OCI-LY3 (cell line): ENCODE data around the gene ELMO1.

Experiments
- H2AFZ ChIP-seq: fragments of 200-600, 300-600 bp; shearing (Covaris generic); 2 replicates; pipeline ENCODE4 v1.6.0; 2014; ENCODE audit warnings: antibody characterized with exemption, low read depth, low read length
- H3K27ac ChIP-seq: fragments of 200-600, 300-600 bp; sonication (generic); 2 replicates; pipeline ENCODE4 v1.5.1; 2014; ENCODE audit warnings: mild to moderate bottlenecking, low read length, moderate library complexity, mixed read lengths
- H3K27me3 ChIP-seq: fragments of 200-600, 300-600 bp; sonication (generic); 2 replicates; pipeline ENCODE4 v1.6.1; 2014; ENCODE audit warnings: low read depth, low read length, mixed read lengths
- H3K36me3 ChIP-seq: fragments of 200-600, 300-600 bp; sonication (generic); replicated peaks from 2 replicates; pipeline ENCODE3; 2014; ENCODE audit warnings: low read depth, low read length, mixed read lengths
- H3K4me1 ChIP-seq: fragments of 300-600, 200-600 bp; sonication (generic); 2 replicates; pipeline ENCODE4 v1.6.1; 2014; ENCODE audit warnings: low read length, mixed read lengths
- H3K4me2 ChIP-seq: fragments of 200-600, 300-600 bp; sonication (generic); 2 replicates; pipeline ENCODE4 v1.6.1; 2014; ENCODE audit warnings: low read length, mixed read lengths
- H3K4me3 ChIP-seq: fragments of 300-600, 200-600 bp; sonication (generic); 2 replicates; pipeline ENCODE4 v1.5.1; 2014; ENCODE audit warnings: antibody characterized with exemption, mild to moderate bottlenecking, low read length, moderate library complexity
- H3K79me2 ChIP-seq: fragments of 300-600, 200-600 bp; shearing (Covaris generic); 2 replicates; pipeline ENCODE4 v1.6.1; 2014; ENCODE audit warnings: mild to moderate bottlenecking, low read length, mixed read lengths
- H3K9ac ChIP-seq: fragments of 300-600, 200-600 bp; shearing (Covaris generic); 2 replicates; pipeline ENCODE4 v1.6.0; 2014; ENCODE audit warnings: mild to moderate bottlenecking, low read length, moderate library complexity
- H3K9me3 ChIP-seq: fragments of 200-600, 300-600 bp; shearing (Covaris generic); 2 replicates; pipeline ENCODE4 v1.6.1; 2014; ENCODE audit warnings: low read length, mixed read lengths; ENCODE audit not compliant: insufficient read depth
- H4K20me1 ChIP-seq: fragments of 200-600, 300-600 bp; sonication (generic); 2 replicates; pipeline ENCODE4 v1.6.1; 2016; ENCODE audit warnings: low read length, mixed read lengths; ENCODE audit not compliant: insufficient read depth
- EZH2phosphoT487 ChIP-seq: fragments of 200-600 bp; shearing (Covaris generic); IDR thresholded peaks from 2 replicates; pipeline ENCODE4 v1.6.1; 2018; ENCODE audit warnings: antibody characterized with exemption, mixed run types, low read depth
- TF ChIP-seq, protein P1 (sequence below): fragments of 200-600, 300-600 bp; sonication (generic); IDR thresholded peaks from 2 replicates; pipeline ENCODE4 v1.5.1; 2014; ENCODE audit warnings: antibody characterized with exemption, low read length, low read depth

The ELMO1 gene

GRCh38 chr7:37109016-37109683 is 339.5 kb downstream of the ELMO1 start:
- H3K4me1 ChIP-seq: peaks cover 37% of the 10 kb centered on the region
- H3K36me3 ChIP-seq: peaks cover 42% of the 10 kb centered on the region
- H3K9me3 ChIP-seq: no peaks in the 10 kb centered on the region
- H3K79me2 ChIP-seq: peaks cover 76% of the 10 kb centered on the region
- H2AFZ ChIP-seq: no peak overlapping the region
- H3K27me3 ChIP-seq: no peaks in the 10 kb centered on the region
- TF ChIP-seq, protein P1, sequence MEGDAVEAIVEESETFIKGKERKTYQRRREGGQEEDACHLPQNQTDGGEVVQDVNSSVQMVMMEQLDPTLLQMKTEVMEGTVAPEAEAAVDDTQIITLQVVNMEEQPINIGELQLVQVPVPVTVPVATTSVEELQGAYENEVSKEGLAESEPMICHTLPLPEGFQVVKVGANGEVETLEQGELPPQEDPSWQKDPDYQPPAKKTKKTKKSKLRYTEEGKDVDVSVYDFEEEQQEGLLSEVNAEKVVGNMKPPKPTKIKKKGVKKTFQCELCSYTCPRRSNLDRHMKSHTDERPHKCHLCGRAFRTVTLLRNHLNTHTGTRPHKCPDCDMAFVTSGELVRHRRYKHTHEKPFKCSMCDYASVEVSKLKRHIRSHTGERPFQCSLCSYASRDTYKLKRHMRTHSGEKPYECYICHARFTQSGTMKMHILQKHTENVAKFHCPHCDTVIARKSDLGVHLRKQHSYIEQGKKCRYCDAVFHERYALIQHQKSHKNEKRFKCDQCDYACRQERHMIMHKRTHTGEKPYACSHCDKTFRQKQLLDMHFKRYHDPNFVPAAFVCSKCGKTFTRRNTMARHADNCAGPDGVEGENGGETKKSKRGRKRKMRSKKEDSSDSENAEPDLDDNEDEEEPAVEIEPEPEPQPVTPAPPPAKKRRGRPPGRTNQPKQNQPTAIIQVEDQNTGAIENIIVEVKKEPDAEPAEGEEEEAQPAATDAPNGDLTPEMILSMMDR: no peak
- TF ChIP-seq EZH2phosphoT487: no peak
- no peak overlapping the region for H3K4me3 ChIP-seq
- H4K20me1 ChIP-seq: peaks cover 51% of the 10 kb centered on the region
- no peak overlapping the region for H3K9ac ChIP-seq
- H3K27ac ChIP-seq: no peak overlapping the region
- no peak overlapping the region for H3K4me2 ChIP-seq

DNA sequence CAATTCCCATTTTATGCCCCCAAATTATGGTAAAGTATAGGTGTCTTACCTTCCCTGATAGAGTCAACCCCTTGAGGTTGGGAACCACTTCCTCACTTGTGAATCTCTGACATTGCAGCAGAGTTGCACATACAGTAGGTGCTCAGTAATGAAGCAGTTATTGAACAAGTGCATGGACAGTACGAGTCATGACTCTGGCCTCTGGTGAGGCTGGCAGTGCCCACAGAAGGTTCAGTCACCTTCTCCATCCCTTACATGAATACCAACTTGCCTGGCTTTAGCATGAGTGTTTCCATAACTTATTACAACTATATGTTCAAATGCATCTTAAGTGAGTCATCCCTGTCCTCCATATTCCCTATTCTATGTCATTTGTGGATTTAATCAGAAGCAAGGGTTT is 340.0 kb downstream of the ELMO1 start:
- no peak overlapping the region for H3K27ac ChIP-seq

DNA sequence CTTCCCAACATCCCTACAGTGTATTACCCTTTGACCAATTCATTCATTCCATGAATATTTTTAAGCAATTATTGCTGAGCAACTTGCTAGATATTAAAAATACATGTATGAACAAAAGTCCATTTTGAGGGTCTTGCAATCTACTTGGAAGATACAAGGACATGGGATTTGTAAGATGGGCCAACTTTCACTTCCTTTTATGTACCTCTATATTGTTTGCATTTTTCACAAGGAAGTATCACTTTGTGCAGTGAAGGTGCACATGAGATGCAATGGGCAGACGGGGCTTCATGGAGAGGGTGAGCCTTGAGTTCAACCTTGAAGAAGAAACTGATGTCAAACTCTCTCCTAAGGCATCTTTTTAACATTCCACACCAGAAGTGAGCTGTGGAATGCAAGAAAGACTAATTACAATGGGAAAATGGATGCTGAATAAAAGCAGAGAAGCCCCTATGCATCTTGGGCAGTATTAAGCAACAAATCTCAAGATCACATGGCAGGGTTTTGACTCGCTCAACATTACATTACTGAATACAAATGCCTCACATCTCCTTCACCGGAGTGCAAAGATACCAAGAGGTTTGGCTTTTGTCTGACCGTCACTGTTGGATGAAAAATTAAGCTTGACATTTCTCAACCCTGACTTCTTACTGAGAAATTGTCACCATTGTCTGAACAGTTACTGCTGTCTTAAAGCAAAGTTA is 341.5 kb downstream of the ELMO1 start:
- peak overlapping the region; percentile 9; the same call in 1 of the 2 replicates for H3K4me2 ChIP-seq
- peak overlapping the region; percentile 6; the same call in 1 of the 2 replicates for H3K27ac ChIP-seq
- H4K20me1 ChIP-seq: peaks cover 63% of the 10 kb centered on the region
- H3K36me3 ChIP-seq: peaks cover 29% of the 10 kb centered on the region
- H3K4me3 ChIP-seq: no peak overlapping the region
- H3K79me2 ChIP-seq: peaks cover 71% of the 10 kb centered on the region
- H2AFZ ChIP-seq: no peak overlapping the region
- H3K9ac ChIP-seq: no peak overlapping the region
- TF ChIP-seq, protein P1: no peak
- TF ChIP-seq EZH2phosphoT487: no peak
- H3K27me3 ChIP-seq: no peaks in the 10 kb centered on the region
- no peaks in the 10 kb centered on the region for H3K9me3 ChIP-seq
- peaks cover 23% of the 10 kb centered on the region for H3K4me1 ChIP-seq

More for the DNA sequence above, 340.0 kb downstream of the ELMO1 start:
- no peak overlapping the region for H2AFZ ChIP-seq
- peaks cover 37% of the 10 kb centered on the region for H3K4me1 ChIP-seq
- no peak overlapping the region for H3K9ac ChIP-seq
- peaks cover 51% of the 10 kb centered on the region for H4K20me1 ChIP-seq
- no peaks in the 10 kb centered on the region for H3K9me3 ChIP-seq
- TF ChIP-seq EZH2phosphoT487: no peak
- TF ChIP-seq, protein P1: no peak
- no peak overlapping the region for H3K4me3 ChIP-seq
- H3K4me2 ChIP-seq: no peak overlapping the region
- H3K27me3 ChIP-seq: no peaks in the 10 kb centered on the region
- peaks cover 39% of the 10 kb centered on the region for H3K36me3 ChIP-seq
- H3K79me2 ChIP-seq: peaks cover 71% of the 10 kb centered on the region

DNA sequence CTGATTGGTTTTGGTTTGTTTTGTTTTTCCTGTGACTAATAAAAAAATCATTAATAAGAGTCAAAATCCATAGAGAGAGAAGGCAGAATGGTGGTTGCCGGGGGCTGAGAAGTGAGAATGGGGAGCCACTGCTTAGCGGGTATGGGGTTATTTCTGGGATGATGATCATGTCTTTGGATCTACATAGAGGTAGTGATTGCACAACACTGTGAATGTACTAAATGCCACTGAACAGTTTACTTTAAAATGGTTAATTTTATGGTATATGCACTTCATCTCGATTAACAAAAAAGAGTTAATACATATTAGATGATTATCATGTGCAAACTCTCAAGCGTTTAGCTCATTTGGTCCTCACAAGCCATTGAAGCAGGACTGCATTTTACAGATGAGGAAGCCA is 342.9 kb downstream of the ELMO1 start:
- peaks cover 27% of the 10 kb centered on the region for H3K36me3 ChIP-seq
- H3K79me2 ChIP-seq: peaks cover 69% of the 10 kb centered on the region

More for the DNA sequence above, 342.9 kb downstream of the ELMO1 start:
- H3K4me1 ChIP-seq: peaks cover 21% of the 10 kb centered on the region
- no peak overlapping the region for H3K4me3 ChIP-seq
- no peaks in the 10 kb centered on the region for H3K9me3 ChIP-seq
- no peak overlapping the region for H3K9ac ChIP-seq
- H3K27me3 ChIP-seq: no peaks in the 10 kb centered on the region
- peaks cover 72% of the 10 kb centered on the region for H4K20me1 ChIP-seq
- no peak overlapping the region for H3K4me2 ChIP-seq
- TF ChIP-seq, protein P1: no peak
- no peak overlapping the region for H3K27ac ChIP-seq
- H2AFZ ChIP-seq: no peak overlapping the region
